ENCODE results near the gene BBLN.

The BBLN gene

DNA sequence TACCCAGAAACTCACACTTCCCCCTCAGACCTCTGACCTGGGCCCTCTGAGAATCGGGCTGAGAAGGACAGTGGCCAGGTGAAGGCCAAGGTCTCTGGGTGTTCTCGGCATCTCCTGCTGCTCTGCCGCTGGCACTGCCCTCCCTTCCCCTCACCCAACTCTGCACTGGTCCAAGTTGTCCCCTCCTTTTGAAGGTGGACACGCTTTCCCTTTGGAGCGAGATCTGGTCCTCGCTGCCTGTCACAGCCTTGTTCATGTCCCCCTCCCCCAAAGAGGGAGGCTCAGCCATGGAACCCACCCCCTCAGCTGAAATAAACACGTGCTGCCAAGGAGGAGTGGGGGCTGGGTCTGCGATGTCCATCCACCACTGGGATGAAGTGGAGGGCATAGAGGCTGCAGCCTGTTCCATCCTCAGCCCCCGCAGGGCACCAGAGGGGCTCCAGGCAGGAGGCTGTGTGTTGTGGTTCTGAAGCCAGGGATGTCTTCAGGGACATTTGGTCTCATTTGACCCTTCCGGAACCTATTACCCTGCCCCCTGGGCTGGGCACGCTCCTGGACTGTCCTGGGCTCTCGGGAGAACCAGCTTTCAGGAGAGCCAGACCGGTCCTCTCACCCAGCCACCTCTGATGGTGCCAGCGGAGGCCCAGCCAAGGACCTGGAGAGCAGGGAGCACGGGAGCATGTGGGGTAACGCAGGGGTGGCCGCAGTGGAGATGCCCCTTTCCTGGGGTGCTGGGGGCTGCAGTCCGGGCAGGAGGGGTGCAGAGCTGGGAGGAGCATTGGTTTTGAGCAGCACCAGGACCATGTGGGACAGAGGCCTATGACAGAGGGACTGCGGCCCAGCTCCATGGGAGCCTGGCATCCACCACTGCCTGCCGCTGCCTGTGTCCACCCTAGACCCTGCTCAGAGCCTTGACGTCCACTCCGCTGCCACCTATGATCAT lies 15.6 kb upstream of the BBLN start:
- DNase-seq (ENCODE audit: low read depth, low spot score), result no peak

- no peak for DNase-seq (ENCODE audit: low read depth, low spot score)
Observed at GRCh38 chr9:128145536-128145935, 14.5 kb upstream of the BBLN start.

GRCh38 chr9:128145951-128146351 lies 14.1 kb upstream of the BBLN start:
- DNase-seq (ENCODE audit: low read depth, low spot score), result no peak

DNA sequence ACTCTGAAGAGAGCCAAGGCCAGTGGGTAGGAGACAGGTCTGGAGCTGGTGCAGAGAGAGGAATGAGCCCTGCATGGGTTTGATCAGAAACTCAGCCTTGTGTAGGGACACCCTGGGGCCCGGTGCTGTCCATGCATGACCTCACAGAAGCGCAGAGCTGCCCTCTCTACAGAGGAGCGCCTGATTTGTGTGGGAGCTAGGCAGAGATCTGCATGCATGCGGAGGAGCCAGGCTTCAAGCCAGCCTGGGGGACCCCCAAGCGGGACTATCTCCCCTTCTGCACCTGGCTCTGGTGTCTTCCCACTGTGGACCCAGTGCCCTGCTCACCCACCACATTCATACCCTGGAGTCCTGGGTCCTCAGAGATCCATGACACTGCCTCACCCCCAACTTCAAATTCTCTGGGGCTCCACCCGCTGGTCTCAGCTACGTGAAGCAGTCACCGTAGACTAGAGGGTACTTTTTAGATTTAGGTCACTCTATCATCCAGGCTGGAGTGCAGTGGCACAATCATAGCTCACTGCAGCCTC lies 13.4 kb upstream of the BBLN start:
- DNase-seq (ENCODE audit: low read depth, low spot score), result no peak

GRCh38 chr9:128148509-128149000 lies 11.5 kb upstream of the BBLN start:
- DNase-seq (ENCODE audit: low read depth, low spot score), result no peak

GRCh38 chr9:128149001-128149701 lies 10.9 kb upstream of the BBLN start, which contains the start of gene LCN2:
TSS of gene LCN2 (plus strand) at chr9:128149453. CDS start at chr9:128149526, 73 bp downstream.
- no peak for DNase-seq (ENCODE audit: low read depth, low spot score)

DNA sequence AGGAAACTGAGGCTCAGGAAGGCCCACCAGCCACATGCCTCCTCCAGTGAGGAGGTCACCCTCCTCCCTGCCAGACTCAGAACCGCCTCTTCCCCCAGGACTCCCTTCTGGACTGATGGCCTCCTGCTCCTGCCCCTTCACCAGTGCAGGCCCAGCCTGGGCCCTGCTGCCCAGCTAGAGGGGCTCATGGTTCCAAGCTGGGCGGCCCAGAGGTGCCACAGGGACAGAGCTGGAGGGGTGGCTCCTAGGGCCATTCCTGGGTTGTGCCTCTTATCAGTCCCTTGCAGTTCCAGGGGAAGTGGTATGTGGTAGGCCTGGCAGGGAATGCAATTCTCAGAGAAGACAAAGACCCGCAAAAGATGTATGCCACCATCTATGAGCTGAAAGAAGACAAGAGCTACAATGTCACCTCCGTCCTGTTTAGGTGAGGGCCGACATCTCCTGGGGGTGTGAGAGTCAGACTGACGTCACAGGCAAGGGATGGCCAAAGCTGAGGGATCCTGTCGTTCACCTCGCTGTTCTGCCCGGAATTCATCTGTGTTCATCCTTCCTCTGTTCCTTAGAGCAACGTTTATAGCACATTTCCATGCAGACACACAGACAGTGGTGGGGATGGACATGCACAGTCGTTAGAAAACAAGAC lies 10.0 kb upstream of the BBLN start:
- no peak for DNase-seq (ENCODE audit: low read depth, low spot score)

DNA sequence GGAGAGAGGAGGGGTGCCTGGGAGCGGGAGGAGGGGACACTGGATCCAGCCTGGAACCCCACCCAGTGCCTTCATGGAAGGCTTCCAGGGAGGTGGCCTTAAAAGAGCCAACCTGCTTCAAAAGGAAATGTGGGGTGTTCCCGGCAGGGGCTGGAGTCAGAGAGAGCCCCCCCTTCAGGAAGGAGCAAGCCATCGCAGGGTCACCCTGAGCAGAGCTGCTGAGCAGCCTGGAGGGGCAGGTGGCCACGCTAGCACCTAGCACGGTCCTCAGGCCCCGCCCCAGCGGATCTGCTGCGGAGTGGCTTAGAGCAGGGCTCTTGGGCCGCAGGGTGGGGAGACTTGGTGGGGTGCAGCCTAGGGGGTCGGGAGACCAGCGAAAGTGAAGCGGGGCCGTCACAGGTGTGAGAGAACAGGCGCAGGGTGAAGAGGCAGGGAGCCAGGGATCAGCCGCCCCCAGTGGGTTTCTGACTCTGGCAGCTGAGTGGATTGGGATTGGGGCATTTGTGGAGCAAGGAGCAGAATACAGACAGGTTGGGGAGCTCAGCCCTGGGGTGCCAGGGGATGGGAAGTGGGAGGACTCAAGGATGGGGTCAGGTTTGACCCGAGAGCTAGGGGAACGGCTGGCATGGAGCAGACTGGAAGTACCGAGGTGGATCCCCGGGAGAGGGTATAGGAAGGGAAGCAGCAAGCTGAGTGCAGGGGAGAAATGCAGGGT lies 9.3 kb upstream of the BBLN start:
- no peak for DNase-seq (ENCODE audit: low read depth, low spot score)

- DNase-seq (ENCODE audit: low read depth, low spot score), result no peak
Observed at GRCh38 chr9:128151309-128152132, 8.5 kb upstream of the BBLN start.

GRCh38 chr9:128152133-128153059 lies 7.7 kb upstream of the BBLN start:
- DNase-seq (ENCODE audit: low read depth, low spot score), result no peak

DNA sequence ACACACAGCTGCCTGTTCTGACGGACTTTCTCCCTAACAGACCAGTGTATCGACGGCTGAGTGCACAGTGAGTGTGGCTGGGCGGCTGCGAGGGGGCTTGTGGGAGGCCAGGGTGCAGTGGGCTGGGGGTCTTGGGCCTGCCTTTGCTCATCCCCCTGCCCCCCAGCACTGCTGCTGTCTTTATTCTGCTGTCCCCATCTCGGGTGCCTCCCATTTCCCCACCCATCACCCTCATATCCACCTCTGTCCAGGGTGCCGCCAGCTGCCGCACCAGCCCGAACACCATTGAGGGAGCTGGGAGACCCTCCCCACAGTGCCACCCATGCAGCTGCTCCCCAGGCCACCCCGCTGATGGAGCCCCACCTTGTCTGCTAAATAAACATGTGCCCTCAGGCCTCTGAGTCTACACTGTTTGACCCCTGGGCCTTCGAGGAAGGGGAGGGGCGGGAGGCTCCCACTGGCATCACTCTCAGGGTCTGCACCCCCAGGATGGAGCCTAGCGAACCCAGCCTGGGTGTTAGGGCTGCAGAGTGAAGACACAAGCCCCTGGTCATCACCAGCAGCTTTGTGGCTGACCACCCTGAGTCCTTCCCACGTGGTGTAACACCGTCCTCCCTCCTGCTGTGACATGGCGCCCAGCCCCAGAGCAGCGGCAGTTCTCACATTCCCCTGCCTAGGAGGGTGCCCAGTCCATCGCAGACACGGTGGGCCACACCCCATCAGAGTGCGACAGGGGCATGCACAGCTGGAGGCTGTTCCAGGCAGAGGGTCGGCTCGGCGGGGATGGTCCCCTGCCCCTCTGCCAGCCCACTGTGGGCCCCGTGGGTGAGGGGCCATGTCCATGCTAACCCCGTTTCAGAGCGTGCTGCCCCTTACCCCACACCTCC lies 6.8 kb upstream of the BBLN start:
- no peak for DNase-seq (ENCODE audit: low read depth, low spot score)

- no peak for DNase-seq (ENCODE audit: low read depth, low spot score)
Observed at GRCh38 chr9:128153947-128154695, 5.9 kb upstream of the BBLN start.

GRCh38 chr9:128155736-128156500 lies 4.1 kb upstream of the BBLN start:
- no peak for DNase-seq (ENCODE audit: low read depth, low spot score)

DNA sequence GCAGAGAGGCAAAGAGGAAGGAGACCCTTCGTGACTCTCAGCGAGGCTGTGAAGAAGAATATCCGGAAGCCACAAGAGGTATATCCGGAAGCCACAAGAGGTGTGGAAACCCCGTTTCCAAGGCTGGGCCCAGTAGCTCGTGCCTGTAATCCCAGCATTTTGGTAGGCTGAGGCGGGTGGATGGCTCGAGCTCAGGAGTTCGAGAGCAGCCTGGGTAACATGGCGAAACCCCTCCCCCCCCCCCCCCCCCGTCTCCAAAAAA lies 612 bp upstream of the BBLN start:
- DNase-seq (ENCODE audit: low read depth, low spot score), result no peak

- no peak for DNase-seq (ENCODE audit: low read depth, low spot score)
Observed at GRCh38 chr9:128160603-128160987, 530 bp downstream of the BBLN start.

- no peak for DNase-seq (ENCODE audit: low read depth, low spot score)
Observed at GRCh38 chr9:128161215-128161902, 1.3 kb downstream of the BBLN start.

Measured in smooth muscle cell of the brain vasculature (primary cell).